Suprapubic skin (tissue), 2 donors: ENCODE results near the gene DTNBP1.

ENCODE experiments used
- EP300 ChIP-seq: sonication (generic); formaldehyde crosslinking; IDR thresholded peaks from one replicate; pipeline ENCODE4 v1.6.1; 2017; ENCODE audit warnings: antibody characterized with exemption
- POLR2A ChIP-seq, 2 donors: fragments of 450-650 bp; IDR thresholded peaks; one replicate each; pipeline ENCODE4 v1.6.1; 2017; ENCODE audit warnings: antibody characterized with exemption in 2 of 2, mild to moderate bottlenecking in 2 of 2, moderate library complexity in 2 of 2

GRCh38 chr6:15672291-15672690, 9.5 kb upstream of the DTNBP1 start:
- no peak for TF ChIP-seq POLR2A (IDR thresholded peaks at IDR 0.05)
- TF ChIP-seq EP300, result no peak
